CD4-positive, alpha-beta T cell treated with Interleukin-1 beta for 1 hour (primary cell): Measurements from ENCODE around the gene AK9.

Source experiments
- DNase-seq, 2 donors: peaks; one replicate each; pipeline ENCODE4 v3.0.0-alpha.2; 2020 to 2022

AK9 gene

DNA sequence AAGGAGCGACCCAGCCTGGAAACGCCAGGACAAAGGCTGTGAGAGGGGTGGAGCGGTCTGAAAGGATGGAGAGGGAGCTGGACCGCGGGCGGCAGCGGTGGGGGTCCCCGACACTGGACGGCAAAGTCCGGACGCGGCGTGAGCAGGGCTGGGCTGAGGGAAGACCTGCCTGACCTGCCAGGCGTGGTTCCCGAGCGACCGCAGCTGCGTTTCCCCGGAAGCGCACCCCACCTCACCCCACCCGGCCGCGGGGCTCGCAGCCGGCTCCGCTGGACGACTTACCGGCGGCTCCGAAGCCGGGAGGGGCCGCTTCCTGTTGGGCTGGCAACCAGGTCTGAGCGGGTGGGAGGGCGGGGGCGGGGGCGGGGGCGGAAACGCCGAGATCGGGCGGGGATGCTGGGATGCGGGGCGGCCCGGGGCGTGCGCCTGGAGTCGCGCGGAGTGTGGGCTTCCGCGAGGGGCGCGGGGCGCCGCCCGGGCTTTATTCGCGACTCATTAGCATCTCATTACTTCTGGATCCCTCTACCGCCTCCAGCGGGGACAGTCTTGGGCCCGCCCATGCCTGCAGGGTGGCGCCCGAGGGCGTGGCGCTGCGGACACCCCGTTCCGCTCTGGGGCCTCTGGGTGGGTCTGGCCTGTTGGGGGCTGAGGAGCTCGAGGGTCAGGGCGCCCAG is 235.4 kb downstream of the AK9 start, which contains the start of gene MICAL1:
Gene MICAL1, minus strand, starts transcription at position 336 of the 674 bp plus-strand sequence. CDS start 1,576 bp downstream, outside the sequence.
- DNase-seq, result peak; percentile 80 to 87

DNA sequence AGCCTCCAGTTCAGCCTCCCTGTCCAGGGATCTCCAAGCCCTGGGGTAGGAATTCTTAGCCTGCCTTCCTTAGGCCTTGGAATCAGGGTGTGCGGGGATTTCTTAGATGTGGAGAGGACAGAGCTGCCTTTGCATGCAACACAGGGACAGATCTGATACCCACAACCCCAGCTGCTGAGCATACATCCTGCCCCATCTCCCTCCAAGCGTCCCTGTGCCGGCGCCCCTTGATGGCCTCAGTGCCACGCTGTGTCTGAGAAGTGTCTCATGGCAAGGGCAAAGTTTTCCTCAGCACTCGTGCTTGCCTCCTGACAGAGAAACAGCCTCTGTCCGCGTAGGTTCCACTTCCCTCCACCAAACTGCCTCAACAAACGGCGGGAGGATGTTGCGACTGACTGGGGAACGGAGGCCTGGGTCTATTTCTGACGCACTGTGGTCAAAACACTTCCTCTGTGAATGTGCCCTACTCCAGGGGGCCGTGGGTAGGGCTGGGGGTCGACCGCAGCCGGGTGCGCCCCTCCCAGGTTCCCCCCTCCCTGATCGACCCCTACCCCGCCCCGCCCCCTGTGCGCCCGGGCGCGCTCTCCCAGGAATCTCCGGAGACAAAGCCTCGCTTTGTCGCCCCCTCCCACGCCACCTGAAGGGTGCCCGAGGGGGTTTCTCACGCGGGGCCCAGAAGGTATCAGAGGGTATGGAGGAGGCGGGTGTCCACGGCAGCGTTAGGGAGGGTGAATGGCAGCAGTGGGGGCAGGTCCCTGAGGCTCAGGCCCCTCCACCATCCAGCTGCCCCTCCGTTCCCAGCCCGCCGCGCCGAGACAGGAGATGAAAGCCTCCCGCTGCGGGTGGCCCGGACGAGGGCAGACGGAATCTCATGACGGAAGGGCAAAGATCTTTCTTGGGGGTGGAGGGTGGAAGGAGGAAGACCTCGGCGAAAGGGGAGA is 236.2 kb downstream of the AK9 start:
- DNase-seq, result peak; percentile 77 to 88

DNA sequence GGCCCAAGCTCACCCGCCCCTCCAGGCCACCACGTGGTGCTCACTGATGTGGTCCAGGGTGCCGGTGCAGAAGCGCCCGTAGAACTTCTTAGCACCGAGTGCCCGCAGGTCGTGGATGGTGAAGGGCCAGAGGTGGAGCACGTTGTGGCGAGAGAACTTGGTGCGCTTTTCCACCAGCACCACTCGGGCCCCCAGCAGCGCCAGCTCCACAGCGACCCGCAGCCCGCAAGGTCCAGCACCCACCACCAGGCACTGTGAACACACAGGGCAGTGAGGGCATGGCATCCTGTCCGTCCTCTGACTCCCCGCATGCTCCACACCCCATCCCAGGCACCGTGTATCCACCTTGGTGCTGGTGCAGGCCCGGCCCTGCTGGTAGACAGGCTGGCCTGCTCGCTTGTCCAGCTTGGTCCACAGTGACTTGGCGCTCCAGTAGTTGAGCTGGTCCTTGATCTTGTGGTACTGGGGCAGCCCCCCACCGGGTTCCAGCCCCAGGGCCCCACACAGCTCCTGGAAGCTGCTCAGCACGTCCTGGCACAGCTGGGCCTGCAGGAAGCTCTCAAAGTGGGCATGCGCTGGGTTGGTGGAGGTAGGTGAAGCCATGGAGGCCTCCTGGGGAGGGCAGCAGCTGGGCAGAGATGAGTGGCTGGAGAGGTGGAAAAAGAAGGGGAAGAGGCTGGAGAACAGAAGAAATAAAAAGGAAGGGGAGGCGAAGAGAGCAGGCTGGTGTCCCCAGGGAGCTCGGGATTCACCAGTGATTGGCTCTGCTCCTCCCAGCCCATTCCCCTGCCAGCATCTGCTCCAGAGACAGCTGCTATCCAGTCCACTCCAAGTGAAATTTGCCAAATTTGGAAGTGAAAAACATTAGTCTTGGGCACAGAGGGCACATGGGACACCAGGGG is 237.2 kb downstream of the AK9 start:
- DNase-seq, result no peak

DNA sequence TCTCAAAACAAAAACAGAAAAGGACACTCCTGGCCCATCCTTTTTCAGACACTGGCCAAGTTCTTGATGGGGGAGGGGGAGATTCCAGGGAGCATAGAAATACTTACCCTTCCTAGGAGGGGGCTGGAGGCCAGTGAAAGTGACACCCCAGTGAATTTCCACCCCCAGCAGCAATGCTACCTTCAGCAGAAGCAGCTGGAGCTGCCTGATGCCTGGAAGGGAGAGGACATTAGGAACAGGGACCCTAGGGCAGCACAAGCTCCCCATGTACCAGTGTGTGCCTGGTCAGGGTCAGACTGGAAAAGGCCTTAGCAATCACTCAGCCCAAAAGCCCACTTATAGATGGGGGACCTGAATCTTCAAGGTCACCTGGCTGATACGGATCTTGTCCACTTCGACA is 237.8 kb downstream of the AK9 start:
- no peak for DNase-seq

DNA sequence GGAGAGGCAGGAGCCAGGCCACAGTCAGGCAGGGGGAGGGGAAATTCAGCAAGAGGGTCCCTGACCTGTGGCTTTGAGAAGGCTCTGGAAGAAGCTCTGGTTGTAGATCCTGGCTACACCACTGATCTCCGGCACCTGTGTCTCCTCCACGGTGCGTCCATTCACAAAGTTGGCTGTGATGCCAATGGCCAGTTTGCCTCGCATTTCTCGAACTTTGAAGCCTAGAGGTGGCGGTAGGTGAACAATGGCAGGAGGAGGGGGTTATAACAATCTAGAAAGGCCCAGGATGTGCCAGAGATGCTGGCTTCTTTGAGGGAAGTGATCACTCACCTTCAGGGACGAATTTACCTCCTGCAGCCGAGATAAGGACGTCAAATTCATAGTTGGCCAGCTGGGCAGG is 238.8 kb downstream of the AK9 start:
- no peak for DNase-seq

DNA sequence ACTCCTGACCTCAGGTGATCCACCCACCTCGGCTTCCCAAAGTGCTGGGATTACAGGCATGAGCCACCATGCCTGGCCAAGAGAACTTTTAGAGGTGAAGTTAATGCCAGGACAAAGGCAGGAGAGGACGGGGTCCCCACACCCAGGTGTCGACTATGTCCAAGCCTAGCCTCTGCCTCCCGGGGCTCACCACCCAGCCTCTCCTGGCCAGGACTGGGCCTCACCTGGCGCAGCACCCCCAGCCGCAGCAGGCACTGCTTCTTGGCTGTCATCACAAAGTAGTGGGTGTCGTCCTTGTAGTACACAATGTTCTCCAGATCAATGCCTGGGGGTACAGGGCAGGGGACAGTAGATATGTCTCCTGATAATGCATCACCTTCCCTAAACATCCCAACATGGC is 239.6 kb downstream of the AK9 start:
- no peak for DNase-seq

DNA sequence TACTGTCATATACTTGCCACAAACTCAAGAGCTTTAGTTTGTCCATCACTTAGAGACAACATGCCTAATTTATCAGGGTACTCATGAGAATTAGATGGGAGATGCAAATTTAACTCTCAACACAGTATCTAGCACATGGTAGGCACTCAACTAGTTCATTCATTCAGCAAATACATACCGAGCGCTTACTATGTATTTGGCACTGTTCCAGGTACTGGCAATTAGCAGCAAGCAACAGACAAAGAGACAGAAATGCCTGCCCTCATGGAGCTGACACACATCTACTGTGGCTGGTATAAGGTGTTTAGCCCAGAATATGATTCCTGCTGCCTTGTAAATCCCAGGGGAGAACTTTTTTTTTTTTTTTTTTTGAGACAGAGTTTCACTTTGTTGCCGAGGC is 240.2 kb downstream of the AK9 start:
- no peak for DNase-seq

DNA sequence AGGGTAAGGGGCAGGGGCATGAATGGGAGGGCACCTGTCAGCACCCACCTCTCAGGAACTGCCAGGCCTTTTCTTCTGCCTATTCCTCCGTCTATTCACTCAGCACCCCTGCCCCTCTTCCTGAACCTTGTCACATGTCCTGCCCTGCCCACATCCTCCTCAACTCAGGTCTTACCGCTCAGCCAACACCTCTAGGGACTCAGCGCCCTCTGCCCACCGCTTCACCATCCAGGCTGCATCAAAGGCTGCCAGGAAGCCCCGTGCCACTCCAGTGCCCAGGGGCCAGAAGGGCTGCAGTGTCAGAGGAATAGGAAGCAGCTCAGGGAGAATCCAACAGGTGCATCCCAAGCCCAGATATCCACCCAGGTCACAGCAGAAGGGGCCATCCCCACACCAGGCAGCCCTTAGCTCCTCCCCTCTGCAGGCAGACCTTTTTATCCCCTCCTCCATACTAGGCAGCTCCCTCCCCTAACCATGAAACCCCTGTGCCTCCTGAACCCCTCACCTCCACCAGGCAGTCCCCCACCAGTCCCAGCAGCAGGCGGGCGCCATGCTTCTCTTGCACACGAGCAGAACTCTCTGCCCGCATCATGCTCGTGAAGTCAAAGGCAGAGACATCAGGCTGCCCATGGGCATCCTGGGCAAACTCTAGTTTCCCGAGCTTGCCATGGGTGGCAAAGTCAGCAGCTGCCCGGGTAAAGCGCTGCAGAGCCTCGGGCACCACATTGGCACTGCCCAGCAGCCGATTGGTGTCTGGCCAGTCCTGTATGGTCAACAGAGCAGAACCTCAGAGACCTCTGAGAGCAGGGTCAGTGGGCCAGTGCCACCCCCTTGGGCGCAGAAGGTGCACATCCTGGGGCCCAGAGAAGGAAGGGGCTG is 241.0 kb downstream of the AK9 start:
- DNase-seq, result peak; percentile 44 to 48

DNA sequence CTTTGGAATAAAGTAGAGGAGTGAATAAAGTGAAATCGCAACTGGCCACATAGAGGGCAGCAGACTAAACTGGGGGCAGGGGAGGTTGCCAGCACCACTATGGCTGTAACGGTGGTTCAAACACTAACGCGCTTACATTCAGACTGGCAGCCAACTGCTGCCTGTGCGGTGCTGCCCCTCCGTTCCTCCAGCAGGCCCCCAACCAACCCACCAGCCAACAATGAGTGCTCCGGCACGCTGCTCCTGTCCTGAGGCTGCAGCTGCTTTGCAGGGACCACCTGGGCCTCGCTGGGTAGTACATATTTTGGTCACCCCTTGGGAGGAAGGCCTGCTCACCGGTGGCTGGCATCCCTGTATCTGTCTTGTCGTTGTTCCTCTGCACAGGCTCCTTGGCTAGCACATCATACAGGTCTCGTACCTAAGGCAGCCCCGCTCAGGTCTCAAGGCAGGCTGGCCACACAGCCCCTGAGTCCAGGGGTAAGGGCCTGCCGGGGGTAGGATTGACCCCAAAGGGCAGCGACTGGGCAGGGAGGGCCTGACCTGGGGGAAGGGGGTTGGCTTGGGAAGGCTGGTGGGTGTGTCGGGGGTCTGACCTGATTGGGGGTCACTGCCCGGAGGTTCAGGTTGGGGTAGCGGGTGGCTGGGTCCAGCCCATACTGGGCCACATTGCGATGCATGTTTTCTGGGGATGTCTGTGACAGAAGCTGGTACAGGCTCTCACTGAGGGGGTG is 241.8 kb downstream of the AK9 start:
- DNase-seq, result no peak

DNA sequence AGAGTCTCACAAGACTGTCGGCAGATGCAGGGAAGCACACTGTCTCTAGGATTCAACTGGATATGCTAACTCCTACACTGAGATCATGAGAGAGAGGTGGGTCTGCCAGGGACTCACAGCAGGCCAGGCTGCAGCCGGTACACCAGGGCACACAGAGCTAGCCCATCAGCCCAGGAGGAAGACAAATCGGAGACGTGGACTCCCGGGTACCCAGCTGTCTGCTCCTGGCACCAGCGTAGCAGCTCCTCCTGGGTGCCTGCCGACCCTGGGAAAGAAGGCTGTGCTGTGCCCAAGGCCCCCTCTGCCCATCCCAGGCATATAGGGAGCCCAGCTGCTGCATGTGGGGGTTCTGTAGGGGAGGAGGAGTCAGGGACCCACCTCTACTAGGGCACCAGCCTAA is 242.4 kb downstream of the AK9 start:
- no peak for DNase-seq

DNA sequence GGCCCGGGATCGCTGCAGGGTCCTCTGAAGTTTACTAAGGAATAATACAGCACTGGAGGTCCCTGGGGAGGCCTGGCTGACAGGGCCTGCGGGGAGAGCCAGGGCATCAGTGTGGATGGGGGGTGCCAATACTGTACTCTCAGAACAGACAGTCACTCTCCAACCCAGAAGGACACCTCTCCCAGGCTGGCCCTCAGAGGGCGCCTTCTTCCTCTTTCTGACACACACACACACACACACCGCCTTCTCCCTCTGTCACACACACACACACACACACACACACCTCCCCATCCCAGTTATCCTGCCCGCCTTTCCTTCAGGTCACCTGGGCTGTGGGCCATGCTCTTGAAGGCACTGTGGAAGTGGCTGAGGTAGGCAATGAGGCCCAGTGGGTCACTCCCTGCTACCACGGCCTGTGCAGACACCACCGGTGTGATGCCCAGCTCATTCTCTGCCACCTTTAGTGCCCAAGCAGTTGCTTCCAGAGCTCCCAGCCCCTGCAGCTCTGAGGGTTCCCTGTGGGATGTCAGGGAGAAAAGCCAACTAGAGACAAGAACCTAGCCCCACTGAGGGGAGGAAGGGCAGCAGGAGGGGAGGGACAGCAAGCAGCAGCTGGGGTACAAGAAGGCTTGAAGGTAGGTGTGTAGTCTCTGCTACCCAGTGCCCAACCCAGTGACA is 243.0 kb downstream of the AK9 start:
- DNase-seq, result peak in 1 of 2 donors; percentile 37

DNA sequence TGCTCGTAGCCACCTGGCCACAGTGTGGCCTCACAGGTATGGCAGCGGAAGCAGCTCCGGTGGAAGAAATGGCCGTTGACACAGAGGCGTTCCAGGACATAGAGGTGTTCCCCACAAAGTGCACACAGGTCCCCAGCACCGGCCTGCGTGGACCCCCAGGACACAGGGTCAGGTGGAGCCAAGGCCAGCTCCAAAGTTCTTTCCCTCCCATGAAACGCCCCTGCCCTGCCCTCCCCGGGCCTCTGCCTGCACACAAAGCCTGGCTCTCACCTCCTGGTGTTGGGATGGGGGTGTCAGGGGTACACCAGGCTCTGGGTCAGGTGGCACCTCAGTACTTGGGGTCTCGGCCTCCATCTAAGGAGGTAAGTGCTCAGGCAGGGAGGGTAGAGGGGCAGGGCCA is 243.9 kb downstream of the AK9 start:
- DNase-seq, result no peak

DNA sequence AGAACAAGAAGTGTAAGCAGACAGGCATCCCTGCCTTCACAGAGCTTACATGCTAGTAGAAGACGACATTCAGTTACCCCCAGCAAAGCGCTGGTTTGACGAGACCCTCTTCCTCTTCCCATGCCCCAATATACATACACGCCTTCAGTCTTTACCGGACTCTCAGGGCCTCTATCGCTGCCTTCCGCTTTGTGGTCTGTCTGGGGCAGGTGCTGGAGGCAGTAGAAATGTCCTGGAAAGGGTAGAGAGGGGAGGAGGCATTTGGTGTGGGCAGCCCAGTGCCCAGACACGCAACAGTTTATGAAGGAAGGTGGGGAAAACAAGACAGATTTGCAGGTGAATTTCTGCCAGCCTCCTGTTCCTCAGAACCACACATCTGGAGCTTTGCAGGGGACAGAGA is 244.5 kb downstream of the AK9 start:
- no peak for DNase-seq

DNA sequence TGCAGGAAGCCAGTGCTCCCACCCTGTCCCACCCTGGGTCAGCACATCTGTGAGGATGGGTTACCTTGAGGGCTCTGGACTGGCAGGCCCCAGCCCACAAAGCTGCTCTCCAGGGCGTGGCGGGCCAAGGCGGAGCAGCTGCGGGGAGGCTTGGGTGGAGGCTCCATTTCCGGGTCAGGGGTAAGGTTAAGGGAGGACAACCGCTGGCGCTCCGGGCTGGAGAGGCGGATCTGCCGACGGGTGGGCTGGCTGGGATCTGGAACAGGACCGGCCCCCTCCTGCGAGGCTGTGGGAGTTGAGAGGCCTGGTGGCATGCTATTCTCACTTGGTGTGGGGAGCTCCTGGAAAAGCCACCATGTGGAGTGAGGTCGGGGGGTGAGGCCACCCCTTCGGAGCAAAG is 244.9 kb downstream of the AK9 start:
- no peak for DNase-seq

DNA sequence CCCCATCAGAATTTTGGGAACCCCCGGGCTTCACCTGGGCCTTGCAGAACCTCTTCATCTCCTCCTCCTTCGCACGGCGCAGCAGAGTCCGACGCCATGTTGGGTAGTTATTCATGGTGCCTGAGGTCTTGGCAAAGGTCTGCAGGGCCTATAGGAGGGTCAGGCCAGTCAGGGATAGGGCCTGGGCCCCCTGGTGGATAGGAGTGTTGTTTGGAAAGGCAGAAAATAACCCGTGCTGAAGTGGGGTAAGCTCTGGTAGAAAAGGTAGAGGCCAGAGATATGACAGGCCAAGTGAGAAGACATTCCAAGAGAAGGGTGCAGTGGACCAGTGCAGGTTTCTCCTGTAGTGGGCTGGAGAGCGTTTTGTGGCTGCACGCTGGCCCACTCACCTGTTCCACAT is 245.6 kb downstream of the AK9 start:
- no peak for DNase-seq

DNA sequence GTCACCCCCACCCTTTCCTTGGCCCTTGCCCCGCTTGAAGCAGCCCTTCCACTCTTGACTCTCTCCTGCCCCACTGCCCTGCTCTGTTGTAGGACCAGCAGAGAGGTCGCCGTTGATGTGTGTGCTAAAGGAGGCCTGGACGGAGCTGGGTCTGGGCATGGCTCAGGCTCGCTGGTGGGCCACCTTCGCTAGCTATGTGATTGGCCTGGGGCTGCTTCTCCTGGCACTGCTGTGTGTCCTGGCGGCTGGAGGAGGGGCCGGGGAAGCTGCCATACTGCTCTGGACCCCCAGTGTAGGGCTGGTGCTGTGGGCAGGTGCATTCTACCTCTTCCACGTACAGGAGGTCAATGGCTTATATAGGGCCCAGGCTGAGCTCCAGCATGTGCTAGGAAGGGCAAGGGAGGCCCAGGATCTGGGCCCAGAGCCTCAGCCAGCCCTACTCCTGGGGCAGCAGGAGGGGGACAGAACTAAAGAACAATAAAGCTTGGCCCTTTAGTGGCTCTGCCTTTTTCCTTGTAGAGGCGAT is 247.5 kb downstream of the AK9 start:
- DNase-seq, result no peak
